HL-60 (cell line): ENCODE data around the gene ZMIZ2.

Source experiments
- DNase-seq, 2 experiments: peaks; one replicate each; pipeline ENCODE4 v3.0.0-alpha.2; 2010 to 2020; ENCODE audit warnings: low read depth in 1 of 2, low spot score in 1 of 2
- H3K27ac ChIP-seq: fragments of 250-450 bp; sonication (Bioruptor Pico); replicated peaks from 2 replicates; pipeline ENCODE4 v1.5.1; 2020; ENCODE audit warnings: mild to moderate bottlenecking, moderate library complexity
- H3K27me3 ChIP-seq: fragments of 250-450 bp; sonication (Bioruptor Pico); 2 replicates; pipeline ENCODE4 v1.5.1; 2021; ENCODE audit warnings: mild to moderate bottlenecking, moderate library complexity; ENCODE audit not compliant: insufficient read depth, poor library complexity, severe bottlenecking
- H3K4me3 ChIP-seq: replicated peaks from 2 replicates; pipeline ENCODE4 v1.5.1; 2011; ENCODE audit warnings: mild to moderate bottlenecking, control low read depth, low read length; ENCODE audit not compliant: insufficient read depth
- CTCF ChIP-seq: IDR thresholded peaks from one replicate; pipeline ENCODE4 v1.5.1; 2011; ENCODE audit warnings: low read length, control low read depth, inconsistent platforms; ENCODE audit not compliant: insufficient read depth
- GABPA ChIP-seq: IDR thresholded peaks from 2 replicates; pipeline ENCODE4 v1.6.1; 2012; ENCODE audit warnings: low read depth
- POLR2AphosphoS5 ChIP-seq: IDR thresholded peaks from 2 replicates; pipeline ENCODE4 v1.6.1; 2012; ENCODE audit warnings: low read depth
- SPI1 ChIP-seq: IDR thresholded peaks from 2 replicates; pipeline ENCODE4 v1.6.1; 2012; ENCODE audit warnings: low read depth, mild to moderate bottlenecking, borderline replicate concordance
- TF ChIP-seq, protein P1 (sequence below): IDR thresholded peaks from 2 replicates; pipeline ENCODE4 v1.6.1; 2012; ENCODE audit warnings: low read depth; ENCODE audit not compliant: insufficient replicate concordance

ZMIZ2 gene

DNA sequence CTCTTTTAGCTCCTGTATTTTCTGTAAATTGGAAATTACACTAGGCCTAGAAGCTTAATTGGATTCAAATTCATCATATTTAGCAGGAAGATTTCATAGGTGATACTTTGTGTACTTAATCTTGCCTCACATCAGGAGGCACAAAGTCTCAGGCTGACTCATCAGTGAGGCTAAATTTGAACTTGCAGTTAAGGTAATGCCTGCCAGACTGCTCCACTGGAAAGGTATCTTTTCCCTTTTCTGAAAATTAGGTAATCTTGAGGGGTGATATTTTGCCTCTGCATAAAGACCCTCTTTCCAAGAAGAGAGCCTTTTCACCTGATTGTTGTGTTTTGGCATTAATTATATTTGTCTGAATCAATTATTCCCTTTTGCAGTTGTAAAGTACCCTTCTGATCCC lies 62.4 kb downstream of the ZMIZ2 start:
- TF ChIP-seq SPI1 (no peak), GABPA (no peak), CTCF (no peak), POLR2AphosphoS5 (no peak)
- TF ChIP-seq, protein P1, sequence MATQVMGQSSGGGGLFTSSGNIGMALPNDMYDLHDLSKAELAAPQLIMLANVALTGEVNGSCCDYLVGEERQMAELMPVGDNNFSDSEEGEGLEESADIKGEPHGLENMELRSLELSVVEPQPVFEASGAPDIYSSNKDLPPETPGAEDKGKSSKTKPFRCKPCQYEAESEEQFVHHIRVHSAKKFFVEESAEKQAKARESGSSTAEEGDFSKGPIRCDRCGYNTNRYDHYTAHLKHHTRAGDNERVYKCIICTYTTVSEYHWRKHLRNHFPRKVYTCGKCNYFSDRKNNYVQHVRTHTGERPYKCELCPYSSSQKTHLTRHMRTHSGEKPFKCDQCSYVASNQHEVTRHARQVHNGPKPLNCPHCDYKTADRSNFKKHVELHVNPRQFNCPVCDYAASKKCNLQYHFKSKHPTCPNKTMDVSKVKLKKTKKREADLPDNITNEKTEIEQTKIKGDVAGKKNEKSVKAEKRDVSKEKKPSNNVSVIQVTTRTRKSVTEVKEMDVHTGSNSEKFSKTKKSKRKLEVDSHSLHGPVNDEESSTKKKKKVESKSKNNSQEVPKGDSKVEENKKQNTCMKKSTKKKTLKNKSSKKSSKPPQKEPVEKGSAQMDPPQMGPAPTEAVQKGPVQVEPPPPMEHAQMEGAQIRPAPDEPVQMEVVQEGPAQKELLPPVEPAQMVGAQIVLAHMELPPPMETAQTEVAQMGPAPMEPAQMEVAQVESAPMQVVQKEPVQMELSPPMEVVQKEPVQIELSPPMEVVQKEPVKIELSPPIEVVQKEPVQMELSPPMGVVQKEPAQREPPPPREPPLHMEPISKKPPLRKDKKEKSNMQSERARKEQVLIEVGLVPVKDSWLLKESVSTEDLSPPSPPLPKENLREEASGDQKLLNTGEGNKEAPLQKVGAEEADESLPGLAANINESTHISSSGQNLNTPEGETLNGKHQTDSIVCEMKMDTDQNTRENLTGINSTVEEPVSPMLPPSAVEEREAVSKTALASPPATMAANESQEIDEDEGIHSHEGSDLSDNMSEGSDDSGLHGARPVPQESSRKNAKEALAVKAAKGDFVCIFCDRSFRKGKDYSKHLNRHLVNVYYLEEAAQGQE = no peak

DNA sequence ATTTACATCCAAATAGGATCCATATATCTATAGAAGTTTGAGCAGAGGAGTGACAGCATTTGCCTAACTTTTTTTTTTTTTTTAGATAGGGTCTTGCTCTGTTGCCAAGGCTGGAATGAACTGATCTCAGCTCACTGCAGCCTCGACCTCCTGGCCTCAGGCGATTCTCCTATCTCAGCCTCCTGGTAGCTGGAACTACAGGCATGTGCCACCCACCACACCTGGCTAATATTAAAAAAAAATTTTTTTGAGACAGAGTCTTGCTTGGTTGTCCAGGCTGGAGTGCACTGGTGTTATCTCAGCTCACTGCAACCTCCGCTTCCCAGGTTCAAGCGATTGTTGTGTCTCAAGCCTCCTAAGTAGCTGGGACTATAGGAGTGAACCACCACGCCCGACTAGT lies 62.9 kb downstream of the ZMIZ2 start:
- H3K27ac ChIP-seq = no peak overlapping the region
- no peak for DNase-seq
- H3K27me3 ChIP-seq = no peaks in the 10 kb centered on the region
- H3K4me3 ChIP-seq = no peak overlapping the region
- TF ChIP-seq, protein P1 = no peak
- TF ChIP-seq POLR2AphosphoS5 (no peak), GABPA (no peak), CTCF (no peak), SPI1 (no peak)

More for the DNA sequence above, 62.4 kb downstream of the ZMIZ2 start:
- H3K4me3 ChIP-seq = no peak overlapping the region
- H3K27ac ChIP-seq = no peak overlapping the region
- no peaks in the 10 kb centered on the region for H3K27me3 ChIP-seq
- DNase-seq = no peak

GRCh38 chr7:44814919-44815318 lies 66.3 kb downstream of the ZMIZ2 start:
- DNase-seq = no peak
- Histone ChIP-seq H3K4me3 (no peak overlapping the region), H3K27me3 (no peaks in the 10 kb centered on the region), H3K27ac (no peak overlapping the region)
- TF ChIP-seq CTCF (no peak), SPI1 (no peak), GABPA (no peak), POLR2AphosphoS5 (no peak)
- TF ChIP-seq, protein P1 = no peak
